Inflammatory macrophage (primary cell): ENCODE measurements around the gene SMCO2.
A peak's percentile ranks its signal among the peaks of the same experiment; 100 is the strongest.
"Not testable (repeated sequence)": the region's sequence is repeated elsewhere in the genome, so short reads cannot be mapped to it uniquely, and the experiment has no call there.

Source experiments
- DNase-seq, 2 donors: peaks; one replicate each; pipeline ENCODE4 v3.0.0-alpha.2; 2020 to 2022

The SMCO2 gene

DNA sequence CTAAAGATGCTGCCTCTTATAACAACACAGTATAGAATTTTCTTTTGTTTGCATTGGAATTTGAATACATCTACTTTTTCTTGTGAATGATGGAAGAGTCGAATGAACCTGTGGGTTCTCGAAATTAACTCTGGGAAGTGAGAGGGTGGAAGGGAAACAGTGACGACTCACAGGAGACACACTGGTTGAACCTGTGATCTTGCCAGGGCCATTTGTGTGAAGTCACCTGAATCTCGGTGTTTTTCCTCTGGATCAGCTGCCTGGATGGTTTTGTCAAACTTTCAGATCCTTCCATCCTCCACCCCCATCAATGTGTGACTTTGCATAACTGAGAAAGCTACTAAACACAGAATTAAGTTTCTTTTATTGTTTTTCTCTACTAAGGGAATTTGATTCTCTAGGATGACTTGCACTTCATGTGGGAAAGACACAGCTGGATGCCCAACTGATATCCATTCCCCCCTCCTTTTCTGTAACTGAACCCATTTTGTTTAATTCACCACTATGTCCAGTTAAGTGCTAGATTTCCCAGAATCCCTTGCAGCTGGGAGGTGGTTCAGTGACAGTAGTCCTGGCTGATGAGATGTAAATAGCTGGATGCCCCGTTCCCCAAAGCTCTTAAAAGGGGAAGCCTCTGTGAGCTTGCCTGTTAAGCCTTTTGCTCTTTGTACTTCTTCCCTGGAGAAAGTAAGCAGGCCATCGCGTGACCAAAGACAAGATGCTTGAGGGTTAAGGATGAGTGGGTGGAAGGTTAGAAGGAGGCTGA is 83.8 kb downstream of the SMCO2 start:
- peak; percentile 55 to 58 for DNase-seq

GRCh38 chr12:27531896-27532295 is 85.4 kb downstream of the SMCO2 start:
- no peak for DNase-seq

DNA sequence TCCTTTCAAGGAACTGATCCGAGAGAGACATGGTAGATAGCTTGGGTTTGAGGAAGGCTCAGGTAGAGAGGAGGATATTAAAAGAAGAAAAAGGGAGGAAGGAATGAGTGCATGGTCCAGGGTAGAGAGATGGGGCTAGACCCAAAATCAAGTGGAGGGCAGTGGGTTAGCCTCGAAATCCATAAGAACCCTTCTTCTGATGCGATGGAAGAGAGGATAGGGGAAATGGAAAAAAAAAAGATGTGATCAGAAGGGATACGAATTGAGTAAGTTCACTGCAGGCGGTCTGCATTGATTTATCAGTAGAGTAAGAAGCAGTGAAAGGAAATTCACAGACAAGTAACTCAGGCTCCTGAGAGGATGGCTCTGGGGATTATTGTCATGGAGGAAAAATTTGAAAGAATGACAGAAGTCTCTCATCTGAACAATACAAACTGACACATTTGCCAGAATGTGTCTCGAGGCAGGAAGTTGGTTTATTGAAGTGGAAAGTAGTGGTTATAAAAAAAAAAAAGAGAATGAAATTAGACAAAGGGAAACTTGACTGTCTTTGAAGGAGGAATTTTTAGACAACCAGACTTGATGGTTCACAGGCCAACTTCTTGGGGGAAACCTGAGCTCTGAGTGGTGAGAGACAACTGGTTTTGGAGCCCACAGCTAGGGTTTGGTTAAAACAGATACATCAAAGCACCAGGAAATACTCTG is 87.7 kb downstream of the SMCO2 start:
- no peak for DNase-seq

GRCh38 chr12:27534765-27535161 is 88.2 kb downstream of the SMCO2 start:
- DNase-seq = no peak

DNA sequence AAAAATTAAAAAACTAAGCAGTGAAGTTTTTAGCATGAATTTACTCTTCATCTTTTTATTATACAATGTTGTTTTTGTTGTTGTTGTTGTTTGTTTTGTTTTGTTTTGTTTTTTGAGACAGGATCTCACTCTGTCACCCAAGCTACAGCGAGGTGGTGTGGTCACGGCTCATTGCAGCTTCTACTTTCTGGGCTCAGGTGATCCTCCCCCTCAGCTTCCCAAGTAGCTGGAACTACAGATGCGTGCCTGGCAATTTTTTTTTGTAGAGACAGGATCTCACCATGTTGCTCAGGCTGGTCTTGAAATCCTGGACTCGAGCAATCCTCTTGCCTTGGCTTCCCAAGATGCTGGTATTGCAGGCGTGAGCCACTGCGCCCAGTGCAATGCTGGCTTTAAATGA is 88.8 kb downstream of the SMCO2 start:
- no peak for DNase-seq

DNA sequence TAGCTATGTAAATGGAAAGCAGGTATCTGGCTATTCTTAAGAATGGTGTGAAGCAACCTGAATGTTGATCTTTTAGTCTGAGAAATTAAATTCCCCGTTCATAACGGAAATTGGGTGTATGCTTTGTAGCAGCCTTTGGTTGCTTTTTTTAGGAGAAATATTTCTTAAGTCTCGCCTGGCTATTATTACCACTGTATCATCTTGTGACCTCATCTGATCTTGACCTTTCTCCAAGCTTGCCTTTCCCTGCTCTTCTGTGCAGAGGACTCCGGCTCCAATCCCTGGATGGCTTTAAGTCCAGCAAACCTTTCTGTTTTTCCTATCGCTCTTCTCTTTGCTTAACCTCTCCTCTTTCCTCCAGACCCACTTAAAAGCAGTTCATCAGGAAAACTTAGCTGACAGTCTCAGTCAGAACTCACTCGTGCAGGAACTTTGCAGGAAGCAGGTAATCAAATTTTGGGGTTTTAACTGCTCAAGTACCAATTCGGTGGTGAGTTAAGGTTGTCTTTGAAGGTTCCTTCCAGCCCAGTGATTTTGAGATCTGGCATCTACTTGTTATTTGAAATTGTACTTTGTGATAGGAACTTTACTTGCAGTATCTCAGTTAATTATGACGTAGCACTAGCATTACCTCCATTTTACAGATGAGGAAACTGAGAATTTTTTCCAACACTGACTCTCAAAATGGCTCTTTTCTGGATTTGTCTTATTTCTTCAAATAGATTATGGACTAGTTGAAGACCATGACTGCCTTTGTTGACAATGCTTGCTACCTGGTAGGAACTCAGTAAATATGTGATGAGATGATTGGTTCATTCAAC is 91.5 kb downstream of the SMCO2 start:
- no peak for DNase-seq

DNA sequence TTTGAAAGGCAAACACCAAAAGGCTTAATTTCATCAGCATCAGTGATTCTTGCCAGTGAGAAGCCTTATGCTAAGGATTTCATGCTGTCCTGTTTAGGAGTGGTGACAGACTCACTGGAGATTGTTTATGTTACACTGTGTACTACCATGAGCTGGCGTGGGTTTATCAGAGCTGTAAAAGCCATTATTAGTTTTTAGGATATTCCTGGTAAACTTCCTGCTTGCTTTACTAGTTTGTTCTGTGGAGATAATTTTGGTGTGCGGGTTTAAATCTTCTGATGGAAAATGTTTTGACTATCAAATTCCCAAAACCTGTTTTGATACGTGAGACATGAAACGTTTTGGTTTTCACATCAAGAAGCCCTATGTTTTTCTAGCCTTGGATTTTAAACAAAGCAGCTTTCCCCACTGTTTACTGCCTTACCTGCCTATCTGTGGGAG is 92.7 kb downstream of the SMCO2 start:
- DNase-seq = no peak

DNA sequence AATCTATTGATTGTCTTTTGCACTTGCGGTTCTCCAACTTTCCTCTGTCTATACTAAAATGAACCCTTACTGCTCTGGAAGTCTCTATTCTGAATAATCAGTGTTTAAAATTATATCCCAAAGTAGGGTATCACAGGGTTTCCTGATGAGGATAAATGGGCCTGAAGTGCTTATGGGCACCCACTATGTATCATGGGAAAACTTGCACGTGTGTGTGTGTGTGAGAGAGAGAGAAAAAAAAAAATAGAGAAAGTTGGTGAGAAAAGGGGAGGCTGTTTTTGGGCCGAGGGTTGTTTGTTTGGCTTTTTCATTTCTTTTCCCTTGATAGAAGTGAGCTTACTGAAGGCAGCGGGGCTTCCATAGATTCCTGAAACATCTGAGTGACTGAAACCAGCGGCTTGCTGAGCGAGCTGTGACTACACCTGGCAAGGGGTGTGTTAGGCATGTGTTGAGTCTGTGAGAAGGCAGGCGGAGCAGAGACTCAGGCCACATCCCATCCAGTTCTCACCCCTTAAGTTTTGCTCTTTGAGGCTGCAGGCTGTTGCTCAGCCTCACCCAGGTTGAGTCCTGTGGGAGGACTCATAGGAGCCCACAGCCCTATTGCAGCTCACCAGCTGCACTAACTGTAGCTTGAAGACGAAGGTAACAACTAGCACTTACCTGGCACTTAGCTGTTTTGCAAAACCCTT is 94.6 kb downstream of the SMCO2 start:
- DNase-seq = no peak

- no peak for DNase-seq
Observed at GRCh38 chr12:27542628-27543027, 96.1 kb downstream of the SMCO2 start.

DNA sequence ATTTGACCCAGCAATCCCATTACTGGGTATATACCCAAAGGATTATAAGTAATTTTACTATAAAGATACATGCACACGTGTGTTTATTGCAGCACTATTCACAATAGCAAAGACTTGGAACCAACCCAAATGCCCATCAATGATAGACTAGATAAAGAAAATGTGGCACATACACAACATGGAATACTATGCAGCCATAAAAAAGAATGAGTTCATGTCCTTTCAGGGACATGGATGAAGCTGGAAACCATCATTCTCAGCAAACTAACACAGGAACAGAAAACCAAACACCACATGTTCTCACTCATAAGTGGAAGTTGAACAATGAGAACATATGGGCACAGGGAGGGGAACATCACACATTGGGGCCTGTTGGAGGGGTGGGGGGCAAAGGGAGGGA is 98.3 kb downstream of the SMCO2 start:
- not testable (repeated sequence) for DNase-seq

DNA sequence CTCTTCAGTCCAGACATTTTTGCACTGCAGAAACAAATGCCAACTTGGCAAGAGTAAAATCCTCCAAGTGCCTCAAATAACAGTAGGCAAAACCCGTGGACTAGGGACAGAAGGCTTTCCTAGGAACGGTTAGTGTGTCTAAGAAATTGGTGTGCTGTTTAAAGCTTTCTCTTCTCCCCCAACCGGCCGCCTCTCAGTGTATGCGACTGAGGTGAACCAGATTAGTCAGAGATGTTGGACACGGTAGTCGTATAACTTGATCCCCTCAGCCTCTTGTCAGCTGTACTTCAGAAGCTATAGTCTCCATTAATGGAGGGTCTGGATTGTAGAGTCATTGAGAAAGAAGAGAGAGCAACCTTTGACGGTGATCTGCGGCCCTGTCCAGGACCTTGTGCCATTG is 99.1 kb downstream of the SMCO2 start:
- DNase-seq = no peak

GRCh38 chr12:27547592-27547991 is 101.1 kb downstream of the SMCO2 start:
- DNase-seq = no peak

DNA sequence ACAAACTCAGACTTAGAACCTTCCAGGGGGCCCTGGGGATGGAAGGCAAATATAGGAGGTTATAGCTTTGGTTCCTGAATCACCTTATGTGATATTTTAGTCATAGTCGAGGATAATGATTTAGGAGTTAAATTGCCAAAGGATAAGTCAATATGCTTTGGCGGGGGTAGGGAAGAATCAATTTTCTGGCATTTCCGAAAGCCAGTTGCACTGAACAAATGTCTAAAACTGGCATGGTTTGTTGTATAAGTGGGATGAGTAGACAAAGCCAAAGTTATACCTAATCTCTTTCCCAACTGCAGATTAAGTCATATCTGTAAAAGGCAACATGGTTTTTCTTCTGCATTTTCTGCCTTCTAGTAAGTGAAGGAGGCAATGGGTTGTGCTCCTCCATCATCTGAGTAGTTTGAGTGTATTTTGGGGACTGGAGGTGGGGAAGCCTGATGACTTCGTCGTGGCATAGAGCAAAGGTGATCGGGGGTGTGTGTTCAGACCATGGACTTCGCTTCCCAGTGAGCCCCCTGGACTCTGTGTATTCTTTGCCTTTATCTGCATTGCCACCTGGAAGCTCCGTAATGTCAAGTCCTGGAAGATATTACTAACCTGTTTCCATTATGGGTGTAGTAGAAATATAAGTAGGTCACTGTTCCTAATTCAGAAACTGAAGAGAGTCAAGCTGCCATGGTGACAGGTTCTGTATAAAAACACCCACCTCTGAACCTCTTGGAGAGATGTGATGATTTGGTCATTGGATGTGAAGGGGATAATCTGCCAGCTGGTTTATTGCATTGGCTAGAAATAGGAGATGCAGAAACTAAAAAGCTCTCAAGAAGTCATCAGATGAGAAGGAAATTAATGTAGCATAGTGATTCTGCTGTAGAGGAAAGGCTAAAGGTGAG is 102.0 kb downstream of the SMCO2 start:
- DNase-seq = peak; percentile 37 to 42

DNA sequence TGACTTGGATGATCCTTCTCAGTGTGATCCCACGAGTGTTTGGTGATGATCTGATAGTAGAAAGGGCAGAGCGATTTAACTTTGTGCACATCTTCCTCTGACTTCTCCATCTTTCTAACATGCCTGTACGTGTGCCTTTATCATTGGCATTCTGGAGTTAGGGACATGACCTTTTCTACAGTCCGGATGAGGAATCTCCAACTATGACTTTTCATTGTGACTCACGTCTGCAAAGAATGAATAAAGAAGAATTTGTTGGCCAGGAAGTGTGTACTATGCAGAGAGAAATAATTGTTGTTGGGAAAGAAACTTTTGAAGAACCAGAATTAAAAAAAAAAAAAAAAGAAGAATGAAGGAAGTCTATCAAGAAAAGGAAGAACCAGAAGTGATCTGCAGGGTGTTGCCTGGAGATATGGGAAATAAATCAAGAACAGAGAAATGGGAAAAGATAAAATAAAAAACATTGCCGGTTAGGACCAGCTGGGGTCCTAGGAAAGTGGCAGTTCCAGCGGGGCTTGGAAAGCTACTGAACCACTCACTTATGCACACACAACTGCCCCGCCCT is 102.8 kb downstream of the SMCO2 start:
- peak; percentile 37 to 44 for DNase-seq

- peak; percentile 87 to 92 for DNase-seq
Observed at GRCh38 chr12:27549801-27550652, 103.5 kb downstream of the SMCO2 start.

DNA sequence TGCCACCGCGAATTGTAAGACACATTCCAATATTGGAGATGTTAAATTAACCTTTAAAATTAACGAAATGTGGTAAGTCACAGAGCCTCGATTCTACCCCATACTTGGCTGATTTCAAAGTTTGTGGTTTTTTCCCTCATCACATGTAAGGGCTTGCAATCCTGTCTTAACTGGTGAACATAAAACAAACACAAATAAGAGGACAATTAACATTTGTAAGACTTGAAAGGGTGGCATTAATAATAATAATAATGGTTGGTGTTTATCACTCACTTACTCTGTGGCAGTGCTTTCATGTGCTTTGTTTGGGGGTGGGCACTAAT is 104.1 kb downstream of the SMCO2 start:
- DNase-seq = no peak

DNA sequence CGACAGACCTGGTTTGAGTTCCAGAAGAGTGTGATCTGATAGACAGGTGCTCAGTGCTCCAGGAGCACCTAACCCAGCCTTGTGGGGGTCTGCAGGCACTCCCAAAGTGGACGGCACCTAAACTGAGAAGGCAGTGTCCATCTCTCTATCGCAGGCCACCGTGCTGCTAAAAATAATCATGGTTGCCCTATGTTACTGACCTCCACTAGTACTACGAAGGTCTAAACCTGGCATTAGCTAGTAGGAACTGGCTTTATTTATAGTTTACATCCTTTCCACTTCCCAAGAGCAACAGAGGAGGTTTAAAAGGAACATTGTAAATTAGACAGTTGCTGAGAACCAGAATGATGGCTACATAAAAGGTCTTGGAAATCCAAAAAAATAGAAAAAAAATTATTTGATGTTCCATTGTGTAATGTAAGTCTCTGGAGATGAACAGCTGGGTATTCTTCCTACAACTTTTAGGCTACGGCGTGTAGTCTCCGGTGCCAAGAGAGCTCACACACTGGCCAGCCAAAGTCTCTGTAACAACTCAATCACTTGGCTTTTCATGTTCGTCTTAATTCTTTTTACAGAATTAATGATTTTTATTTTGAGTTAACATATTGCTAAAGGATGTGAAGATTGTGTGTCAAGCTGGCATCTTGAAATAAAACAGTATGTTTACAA is 104.8 kb downstream of the SMCO2 start:
- DNase-seq = no peak
